ENCODE measurements around the gene PIGW.
A peak's percentile ranks its signal among the peaks of the same experiment; 100 is the strongest.

The PIGW gene

GRCh38 chr17:36509272-36509985, 25.4 kb upstream of the PIGW start:
- no peak for DNase-seq

GRCh38 chr17:36510636-36511035, 24.2 kb upstream of the PIGW start:
- no peak for DNase-seq

- no peak for DNase-seq
Measured at GRCh38 chr17:36511216-36511615, 23.6 kb upstream of the PIGW start.

DNA sequence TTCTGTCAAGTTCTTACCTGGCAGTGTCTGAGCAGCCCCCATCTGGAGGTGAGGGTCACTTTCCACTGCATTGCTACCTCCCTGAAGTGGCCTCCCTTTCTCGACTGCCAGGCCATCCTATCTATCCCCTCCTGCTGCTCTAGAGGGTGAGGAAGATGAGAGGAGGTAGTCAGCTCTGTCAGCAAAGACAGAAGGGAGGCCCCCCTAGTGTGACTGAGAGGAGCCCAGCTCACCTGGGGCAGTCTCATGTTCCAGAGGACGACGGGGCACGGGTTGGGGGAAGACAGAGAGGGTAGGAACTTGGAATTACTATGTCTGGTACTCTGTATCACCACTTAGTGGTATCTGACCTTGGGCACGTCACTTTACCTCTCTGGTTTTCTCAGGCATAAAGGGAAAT, 22.1 kb upstream of the PIGW start:
- DNase-seq: no peak

DNA sequence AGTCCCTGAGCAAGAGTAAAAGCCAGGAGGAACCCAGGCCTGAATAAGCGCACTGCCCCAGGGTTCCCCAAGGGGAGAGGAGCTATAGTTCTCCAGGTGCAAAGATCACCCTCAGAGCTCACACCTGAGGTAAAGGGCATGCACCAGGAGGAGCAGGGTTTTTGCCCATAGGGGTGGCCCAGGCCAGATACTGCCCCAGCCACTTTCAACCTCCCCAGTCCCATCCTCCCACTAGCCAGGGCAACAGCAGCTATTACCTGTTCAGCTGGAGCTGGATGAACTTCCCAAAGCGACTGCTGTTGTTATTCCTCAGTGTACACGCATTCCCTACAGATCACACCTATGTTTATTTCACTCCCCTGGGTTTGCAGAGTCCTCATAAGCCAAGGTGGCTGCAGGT, 19.9 kb upstream of the PIGW start:
- DNase-seq: no peak

- no peak for DNase-seq
Measured at GRCh38 chr17:36515837-36516236, 18.9 kb upstream of the PIGW start.

- DNase-seq: no peak
Measured at GRCh38 chr17:36523113-36523512, 11.7 kb upstream of the PIGW start.

GRCh38 chr17:36524428-36524876, 10.3 kb upstream of the PIGW start:
- no peak for DNase-seq

DNA sequence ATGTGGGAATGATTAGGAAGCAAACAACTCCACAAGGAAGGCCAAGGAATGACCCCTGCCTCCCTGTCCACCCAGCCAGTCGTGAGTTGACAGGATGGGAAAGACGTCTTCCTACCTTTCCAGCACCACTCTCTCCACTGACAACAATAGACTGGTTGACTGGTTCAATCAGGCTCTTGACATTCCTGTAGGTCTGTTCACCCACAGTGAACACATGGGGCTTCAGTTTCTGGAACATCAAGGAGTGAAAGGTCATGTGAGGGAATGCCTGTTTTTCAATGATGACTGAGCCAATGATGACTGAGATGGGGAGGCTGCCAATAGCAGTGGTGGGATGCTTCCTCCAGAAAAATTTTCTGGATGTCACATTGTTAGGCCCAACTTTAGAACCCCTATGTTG, 9.7 kb upstream of the PIGW start:
- DNase-seq: no peak

DNA sequence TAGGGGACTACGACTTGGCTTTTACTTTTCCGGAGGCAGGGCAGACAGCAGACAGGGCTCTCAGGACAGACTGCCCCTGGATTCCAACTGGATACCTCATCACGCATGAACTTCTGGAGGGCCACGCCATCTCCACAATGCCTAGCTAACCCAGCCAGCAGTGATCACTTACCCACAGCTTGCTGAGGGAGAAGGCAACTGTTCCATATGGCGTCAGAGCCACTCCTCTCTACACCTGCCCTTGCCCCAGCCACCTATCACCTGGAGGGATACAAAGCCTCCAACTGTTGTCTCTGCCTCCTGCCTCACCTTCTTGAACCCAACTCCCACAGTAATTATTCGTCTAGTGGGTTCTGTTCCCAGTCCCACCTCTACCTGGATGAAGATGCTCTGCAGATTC, 8.9 kb upstream of the PIGW start:
- DNase-seq: no peak

DNA sequence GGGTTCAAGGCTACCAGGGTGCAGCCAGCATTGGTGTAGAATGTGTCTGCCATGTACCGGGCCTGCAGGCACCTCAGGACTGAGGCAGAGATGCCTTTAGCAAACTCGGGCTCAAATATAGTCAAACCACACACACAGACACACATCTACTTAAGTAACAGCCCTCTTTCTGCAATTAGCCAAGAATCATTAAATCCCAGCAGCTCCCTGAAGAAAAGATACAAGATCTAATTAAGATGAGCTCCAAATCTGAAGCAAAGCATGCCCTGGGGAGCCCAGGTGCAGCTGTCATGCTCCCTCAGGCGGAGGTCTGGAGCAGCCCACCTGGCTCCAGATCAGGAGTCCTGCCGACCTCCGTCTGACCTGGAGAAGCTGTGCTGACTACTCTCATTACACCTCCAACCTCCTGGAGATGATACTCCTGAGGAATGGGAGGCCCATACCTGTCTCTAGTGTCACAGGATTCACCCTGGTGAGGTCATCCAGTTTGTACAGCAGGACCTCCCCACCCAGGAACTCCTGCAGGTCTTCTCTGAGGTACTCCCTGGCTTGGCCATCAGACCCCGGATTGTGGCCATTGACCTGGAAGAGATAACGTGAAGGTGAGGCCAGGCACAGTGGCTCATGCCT, 7.1 kb upstream of the PIGW start:
- DNase-seq: no peak

DNA sequence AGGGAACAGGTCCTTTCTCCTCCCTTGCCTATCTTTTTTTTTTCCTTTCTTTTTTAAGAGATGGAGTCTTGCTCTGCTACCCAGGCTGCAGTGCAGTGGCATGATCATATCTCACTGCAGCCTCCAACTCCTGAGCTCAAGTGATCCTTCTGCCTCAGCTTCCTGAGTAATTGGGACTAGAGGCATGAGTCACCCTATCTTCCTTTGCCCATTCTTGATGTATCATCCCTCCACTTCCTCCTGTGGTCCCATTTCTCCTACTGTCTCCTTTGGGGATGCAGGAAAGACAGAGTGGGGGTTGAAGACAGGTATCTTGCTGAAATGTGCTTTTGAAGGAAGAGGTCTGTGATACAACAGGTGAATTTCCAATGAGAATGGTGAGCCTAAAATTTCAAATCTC, 5.7 kb upstream of the PIGW start:
- no peak for DNase-seq

GRCh38 chr17:36532435-36532975, 2.3 kb upstream of the PIGW start:
- DNase-seq: no peak

DNA sequence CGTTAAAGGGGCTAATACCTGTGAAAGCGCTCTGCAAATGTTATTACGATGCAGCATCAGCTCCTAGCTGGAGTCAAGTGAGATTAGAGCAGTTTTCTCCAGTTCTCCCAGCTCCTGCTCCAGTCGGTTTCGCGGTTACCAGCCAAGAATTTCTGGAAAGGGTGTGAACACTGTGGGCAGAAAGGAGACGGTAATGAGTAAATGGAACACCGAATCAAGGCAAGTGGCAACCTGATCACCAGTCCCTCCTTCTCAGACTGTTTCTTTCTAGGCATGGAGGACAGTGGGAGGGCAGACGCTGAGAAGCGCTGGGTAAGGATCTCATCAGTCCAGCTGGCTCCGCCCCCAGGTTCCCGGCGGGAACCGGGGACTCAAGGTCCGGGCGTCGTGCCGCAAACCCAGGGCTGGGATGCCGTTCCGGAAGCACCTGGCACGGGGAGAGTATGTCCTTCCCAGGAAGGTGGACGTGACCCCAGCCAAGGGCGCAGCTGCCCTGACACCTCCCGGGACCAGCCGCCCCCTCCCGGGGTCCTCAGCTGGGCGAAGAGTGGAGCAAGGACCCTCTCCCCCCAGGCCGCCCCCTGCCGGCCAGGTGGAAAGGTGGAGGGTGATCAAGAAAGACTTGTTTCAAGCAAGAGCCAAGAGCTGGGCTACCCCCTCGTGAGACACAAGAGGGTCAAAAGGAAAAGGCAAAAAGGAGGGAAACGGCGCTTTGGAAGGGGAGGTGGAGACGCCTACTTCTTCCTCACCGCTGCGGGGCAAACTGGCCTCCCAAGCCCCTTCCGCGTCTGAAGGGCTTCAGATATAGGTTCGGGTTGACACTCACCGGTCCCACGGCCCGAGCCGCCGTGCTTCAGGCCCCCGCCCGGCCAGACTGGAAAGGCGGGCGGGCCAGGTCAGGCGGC, 600 bp upstream of the PIGW start:
- peak; percentile 68 for DNase-seq

DNA sequence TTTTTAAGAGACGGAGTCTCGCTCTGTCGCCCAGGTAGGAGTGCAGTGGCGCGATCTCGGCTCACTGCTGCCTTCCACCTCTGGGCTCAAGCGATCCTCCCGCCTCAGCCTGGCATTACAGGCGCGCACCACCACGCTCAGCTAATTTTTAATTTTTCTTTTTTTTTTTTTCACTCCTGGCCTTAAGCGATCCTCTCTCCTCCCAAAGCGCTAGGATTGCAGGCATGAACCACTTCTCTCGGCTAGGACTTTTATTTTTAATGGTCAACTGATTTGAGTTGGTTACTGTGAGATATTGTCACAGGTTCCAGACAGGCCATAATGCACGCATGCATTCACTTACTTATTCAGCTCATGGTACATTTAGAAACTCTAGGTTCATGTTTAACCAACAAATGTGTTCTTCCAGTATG, 888 bp downstream of the PIGW start:
- no peak for DNase-seq

DNA sequence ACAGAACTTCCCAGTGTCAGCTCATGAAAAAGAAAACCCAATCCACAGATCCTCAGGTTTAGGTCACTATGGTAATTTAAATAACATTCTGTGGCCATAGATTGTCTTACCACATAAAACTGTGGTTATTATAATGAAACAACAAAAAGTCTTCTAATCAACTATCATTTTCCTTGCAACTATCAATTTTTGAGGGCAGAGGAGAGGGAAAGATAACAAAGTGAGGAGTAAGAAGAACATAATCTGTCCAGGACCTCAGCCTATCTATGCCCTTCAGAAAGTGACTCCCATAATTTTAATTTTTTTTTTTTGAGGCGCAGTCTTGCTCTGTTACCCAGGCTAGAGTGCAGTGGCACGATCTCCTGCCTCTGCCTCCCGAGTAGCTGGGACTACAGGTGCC, 5.9 kb downstream of the PIGW start:
- no peak for DNase-seq

GRCh38 chr17:36542755-36543154, 8.0 kb downstream of the PIGW start:
- no peak for DNase-seq

DNA sequence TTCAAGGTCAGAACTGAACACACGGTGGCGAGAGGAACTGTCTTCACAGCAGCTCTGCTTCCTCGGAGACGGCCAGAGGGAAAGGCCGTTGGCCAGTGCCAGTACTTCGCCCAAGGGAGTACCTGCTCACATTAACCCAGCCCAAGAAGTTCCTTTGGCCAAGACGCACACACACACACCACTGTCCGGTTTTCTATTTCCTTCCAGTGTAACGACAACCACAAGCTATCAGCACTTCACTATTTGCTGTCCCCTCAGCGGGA, 9.2 kb downstream of the PIGW start:
- DNase-seq: peak; percentile 0

DNA sequence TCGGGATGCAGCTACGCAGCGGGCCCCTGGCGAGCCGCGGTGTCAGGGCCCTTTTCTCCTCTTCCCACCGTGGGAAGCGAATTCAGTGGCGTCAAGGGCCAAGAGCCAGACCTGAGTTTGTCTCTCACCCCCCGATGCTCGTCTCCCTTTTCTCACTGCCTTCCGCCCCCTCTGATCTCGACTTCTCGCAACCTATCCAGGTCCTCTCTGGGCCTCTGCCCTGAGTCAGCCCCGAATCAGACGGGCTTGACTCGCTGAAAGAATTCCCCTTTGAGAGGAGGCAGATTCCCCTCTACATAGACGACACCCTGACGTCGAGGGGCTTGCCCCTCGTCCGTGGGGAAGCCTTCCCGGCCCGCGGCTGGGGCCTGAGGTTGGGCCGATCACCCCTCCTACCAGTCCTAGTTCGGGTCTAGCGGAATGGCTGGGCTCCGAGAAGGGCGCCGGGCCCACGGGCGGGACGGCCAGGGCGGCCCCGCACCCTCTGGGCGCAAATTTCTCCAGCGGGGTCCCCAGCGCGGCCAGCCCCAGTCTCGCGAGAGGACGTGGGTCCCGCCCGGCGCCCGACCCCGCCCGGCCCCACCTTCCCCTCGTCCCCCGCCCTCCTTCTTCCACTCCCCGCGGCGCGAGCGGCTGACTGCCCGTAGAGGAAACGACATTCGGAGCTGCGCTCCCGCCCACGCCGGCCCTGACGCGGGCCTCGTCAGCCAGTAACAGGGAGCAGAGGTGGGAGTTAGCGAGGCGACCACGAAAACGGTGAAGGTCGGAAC, 9.7 kb downstream of the PIGW start, which contains the start of gene GGNBP2:
GGNBP2 (plus strand) TSS at position 613 of the 770 bp plus-strand sequence. CDS start 806 bp downstream, outside the sequence.
- DNase-seq: peak; percentile 79

DNA sequence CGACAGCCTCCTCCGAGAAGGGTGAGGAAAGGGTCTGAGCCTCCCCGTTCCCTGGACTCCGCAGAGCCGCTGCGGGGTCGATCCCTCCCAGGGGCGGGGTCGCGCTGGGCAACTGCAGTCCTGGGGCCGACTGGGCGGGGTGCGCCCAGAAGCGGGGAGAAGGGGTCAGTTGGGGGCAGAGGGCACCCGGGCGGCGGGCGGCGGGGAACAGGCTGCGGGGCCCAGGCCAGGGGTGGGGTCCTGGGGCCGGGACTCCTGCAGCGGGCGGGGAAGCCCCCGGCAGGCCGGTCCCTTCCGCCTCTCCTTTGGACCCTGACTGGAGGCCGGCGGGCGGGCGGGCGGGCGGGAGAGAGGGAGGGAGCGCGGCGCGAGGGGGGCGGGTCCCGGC, 10.3 kb downstream of the PIGW start:
- peak; percentile 73 for DNase-seq

- peak; percentile 92 for DNase-seq
Measured at GRCh38 chr17:36545465-36546417, 11.0 kb downstream of the PIGW start.

All from NCI-H1105 (cell line).